Measurements from ENCODE around the gene ARHGAP30. TPM values are rescaled to one million over a fixed set of nuclear protein-coding genes. Genes with fewer than 3 reads are reported as not detected.

Gene ARHGAP30
- total and polyA plus RNA-seq, 2 of the 8 experiments (the other 6 are each of a cell fraction or from before 2014, with no cell fraction given), result 0.27 to 0.39 TPM

- peaks cover 8% of the 10 kb centered on the region for H3K79me1 ChIP-seq (ENCODE audit: low read depth, low read length)
- no peak overlapping the region; the same call in 1 of the 2 replicates for H2BK5ac ChIP-seq (ENCODE audit: low read depth, low read length)
- no peaks in the 10 kb centered on the region for H3K27me3 ChIP-seq (replicated peaks in 1 of 4; ENCODE audit: control insufficient read depth in 3 of 4, extremely low read depth in 1 of 4, insufficient read depth in 3 of 4, low read length in 3 of 4)
- no peak for DNase-seq (ENCODE audit: low read depth in 1 of 2, low spot score in 2 of 2)
- H4K91ac ChIP-seq (replicated peaks; ENCODE audit: insufficient read length, low read length), result no peak overlapping the region
- no peak overlapping the region for H2BK120ac ChIP-seq (replicated peaks; ENCODE audit: low read depth, low read length)
- H2AK5ac ChIP-seq (ENCODE audit: low read depth, low read length), result no peak overlapping the region
- H3K27ac ChIP-seq (ENCODE audit: low read depth, low read length), result no peak overlapping the region
- peaks cover 2 to 18% of the 10 kb centered on the region in 2 experiments for H4K20me1 ChIP-seq (replicated peaks in 1 of 2; ENCODE audit: control insufficient read depth in 1 of 2, insufficient read depth in 2 of 2, low read length in 2 of 2)
- no peak overlapping the region for H3K56ac ChIP-seq (replicated peaks; ENCODE audit: insufficient read length, low read depth, low read length)
- no peaks in the 10 kb centered on the region for H3K9me3 ChIP-seq (ENCODE audit: insufficient read depth in 2 of 2, low read depth in 1 of 2, low read length in 1 of 2)
- no peak overlapping the region for H2BK20ac ChIP-seq (ENCODE audit: low read length)
- no peak overlapping the region for H2BK15ac ChIP-seq (ENCODE audit: low read length)
- H3K4ac ChIP-seq (replicated peaks; ENCODE audit: insufficient read length, low read depth, low read length), result no peak overlapping the region
- no peak overlapping the region for H2BK12ac ChIP-seq (ENCODE audit: low read depth, low read length)
- no peak overlapping the region for H3K4me2 ChIP-seq (ENCODE audit: insufficient read depth in 1 of 2, low read depth in 2 of 2, low read length in 2 of 2)
- H3K4me3 ChIP-seq (ENCODE audit: extremely low read depth in 1 of 4, insufficient read depth in 2 of 4, low read depth in 3 of 4, low read length in 4 of 4), result no peak overlapping the region
- WGBS, 2 experiments (ENCODE audit: extremely low coverage in 1 of 2, insufficient coverage in 1 of 2, insufficient read length in 1 of 2, insufficient replicate concordance in 2 of 2, low coverage in 1 of 2, low lambda C conversion rate in 2 of 2, missing lambda C conversion rate in 1 of 2), result 87% methylated on average over 10 of the region's 11 CpGs; no CpG with 5 or more reads in 1 of the 2 experiments
- H3K79me2 ChIP-seq (ENCODE audit: control insufficient read depth in 1 of 2, insufficient read depth in 2 of 2, low read length in 2 of 2), result peaks cover 0 to 39% of the 10 kb centered on the region in 2 experiments; a peak in 3 of 4 replicates
- no peak overlapping the region for H3K23ac ChIP-seq (ENCODE audit: insufficient read length)
- peaks cover 33 to 54% (median 38%) of the 10 kb centered on the region in 4 experiments for H3K36me3 ChIP-seq (ENCODE audit: control insufficient read depth in 2 of 4, insufficient read depth in 4 of 4, low read length in 3 of 4)
- no peak for FAIRE-seq
- no peak overlapping the region for H3K14ac ChIP-seq (ENCODE audit: insufficient read length)
- no peaks in the 10 kb centered on the region for H3K23me2 ChIP-seq (ENCODE audit: low read depth, low read length)
- no peak overlapping the region for H3K9ac ChIP-seq (replicated peaks in 1 of 4; ENCODE audit: extremely low read depth in 1 of 4, low read depth in 3 of 4, low read length in 3 of 4)
- peaks cover 0 to 3% (median 0%) of the 10 kb centered on the region in 4 experiments; a peak in 2 of 7 replicates for H3K4me1 ChIP-seq (replicated peaks in 1 of 4; ENCODE audit: control insufficient read depth in 3 of 4, insufficient read depth in 4 of 4, low read length in 3 of 4)
- H4K8ac ChIP-seq (ENCODE audit: extremely low read depth, insufficient read depth, low read length), result no peak overlapping the region
- ChIA-PET POLR2A (ENCODE audit: partially characterized antibody) (interaction anchor here (1.2 to 1.8 kb wide), 4 partner anchors 20 to 176 kb away, joined by 3 to 5 read pairs (median 4); partner anchors contain the start of genes DEDD, F11R and ITLN2), CTCF (ENCODE audit: partially characterized antibody) (interaction anchor here (0.6 to 5.1 kb wide), 8 partner anchors 10 to 166 kb away, joined by 3 to 58 read pairs (median 5); partner anchors contain the start of genes F11R and USF1)
- no peak overlapping the region for H3K18ac ChIP-seq (ENCODE audit: extremely low read depth, low read length)
- H2AFZ ChIP-seq (ENCODE audit: low read length), result no peak overlapping the region
- no peak overlapping the region for H4K5ac ChIP-seq (ENCODE audit: insufficient read length, low read depth, low read length)
- TF ChIP-seq RAD21 (IDR thresholded peaks at IDR 0.05 in 1 of 2, conservative IDR thresholded peaks at IDR 0.05 in 1 of 2; ENCODE audit: low read depth in 2 of 2, low read length in 2 of 2) (no peak), SIN3A (conservative IDR thresholded peaks at IDR 0.05 in 1 of 2, IDR thresholded peaks at IDR 0.05 in 1 of 2; ENCODE audit: low read depth in 1 of 2, low read length in 2 of 2) (no peak), POLR2A (IDR thresholded peaks at IDR 0.05; ENCODE audit: control extremely low read depth in 1 of 2, low read depth in 2 of 2, low read length in 2 of 2) (no peak), JUN (IDR thresholded peaks at IDR 0.05; ENCODE audit: low read depth, low read length) (no peak), FOSL1 (IDR thresholded peaks at IDR 0.05; ENCODE audit: insufficient read depth, low read depth, low read length) (no peak), TCF12 (IDR thresholded peaks at IDR 0.05; ENCODE audit: low read depth, low read length) (no peak), CBX5 (IDR thresholded peaks at IDR 0.05; ENCODE audit: low read depth, low read length) (no peak), SUZ12 (IDR thresholded peaks at IDR 0.05; ENCODE audit: low read length) (no peak), NANOG (IDR thresholded peaks at IDR 0.05; ENCODE audit: insufficient read depth, low read depth, low read length, poor library complexity, severe bottlenecking) (no peak), PHF8 (conservative IDR thresholded peaks at IDR 0.05; ENCODE audit: low read depth, low read length) (no peak), KDM5A (IDR thresholded peaks at IDR 0.05; ENCODE audit: low read length) (no peak), JUND (IDR thresholded peaks at IDR 0.05; ENCODE audit: low read length) (no peak)
These were observed 68.8 kb downstream of the ARHGAP30 start for GRCh38 chr1:161000736-161001480.

Data from H1 (cell line).